ENCODE measurements around the gene SLC25A26.

Gene SLC25A26

DNA sequence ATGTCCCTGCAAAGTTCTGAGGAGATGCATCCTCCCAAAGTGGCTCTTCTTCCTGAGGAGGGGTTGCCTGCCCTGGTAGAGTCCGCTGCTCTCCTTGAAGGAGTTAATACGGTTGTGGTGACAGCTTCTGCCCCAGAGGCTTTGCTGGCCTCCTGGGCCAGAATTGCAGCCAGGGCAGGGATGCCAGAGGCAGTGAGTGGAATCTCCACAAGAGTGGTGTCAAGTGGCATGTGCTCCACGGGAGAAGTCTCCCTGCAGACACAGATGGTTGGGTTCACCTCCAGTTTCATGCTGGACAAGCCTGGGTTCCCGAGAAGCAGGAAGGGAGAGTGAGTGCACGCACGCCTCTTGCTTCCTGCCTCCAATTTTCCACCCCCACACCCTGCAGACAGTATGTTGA is 105.5 kb downstream of the SLC25A26 start:
- DNase-seq (ENCODE audit: low spot score) = no peak

DNA sequence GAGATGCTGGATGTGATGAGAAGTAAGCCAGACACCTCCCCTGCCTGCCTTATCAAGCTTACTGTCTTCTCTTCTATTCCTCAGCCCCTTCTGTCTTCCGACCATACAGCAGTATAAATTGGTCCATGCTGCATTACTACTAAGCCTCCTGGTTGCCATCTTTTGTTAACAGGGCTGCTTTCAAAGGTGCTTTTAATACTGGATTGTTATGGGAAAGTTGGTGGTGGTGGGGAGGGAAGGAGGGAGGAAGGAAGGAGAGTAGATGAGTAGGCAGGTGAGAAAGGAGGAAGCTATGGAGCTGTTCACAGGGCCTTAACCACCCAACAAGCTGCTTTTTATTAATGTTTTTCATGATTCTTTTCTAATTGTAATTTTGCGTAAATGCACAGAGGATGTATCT is 114.9 kb downstream of the SLC25A26 start:
- no peak for DNase-seq (ENCODE audit: low spot score)

DNA sequence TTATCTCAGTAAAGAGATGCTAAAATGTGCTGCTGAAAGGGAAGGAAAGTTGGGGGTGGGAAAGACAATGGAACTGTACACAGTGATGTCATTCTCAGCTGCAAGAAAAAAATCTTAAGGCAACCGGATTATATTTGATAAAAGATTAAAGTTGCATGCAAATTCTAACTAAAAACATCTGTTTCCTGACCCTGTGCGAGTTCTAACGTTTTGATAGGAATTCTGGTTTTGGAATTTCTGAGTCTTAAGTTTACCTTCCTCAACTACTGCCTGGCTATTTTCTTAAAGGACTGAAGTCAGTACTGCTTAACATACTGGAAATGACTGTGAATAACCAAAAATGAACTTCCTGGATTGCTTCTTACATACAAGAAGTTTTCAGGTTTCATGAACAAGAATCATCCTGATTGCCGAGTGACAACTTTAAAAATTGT is 115.5 kb downstream of the SLC25A26 start:
- DNase-seq (ENCODE audit: low spot score) = no peak

DNA sequence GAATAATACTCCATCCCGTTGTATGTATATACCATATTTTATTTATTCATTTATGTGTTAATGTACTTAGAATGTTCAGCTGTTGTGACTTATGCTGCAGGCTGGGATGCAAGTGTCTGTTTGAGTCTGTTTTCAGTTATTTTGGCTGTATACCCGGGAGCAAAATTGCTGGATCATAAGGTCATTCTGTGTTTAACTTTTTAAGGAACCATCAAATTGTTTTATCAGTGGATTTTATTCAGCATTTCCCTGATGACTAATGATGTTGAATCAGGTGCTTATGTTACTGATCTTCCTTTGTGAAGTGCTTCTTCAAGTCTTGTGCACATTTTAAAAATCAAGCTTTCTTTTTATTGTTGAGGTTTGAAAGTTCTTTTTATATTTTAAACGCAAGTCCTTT is 118.1 kb downstream of the SLC25A26 start:
- DNase-seq (ENCODE audit: low spot score) = no peak

DNA sequence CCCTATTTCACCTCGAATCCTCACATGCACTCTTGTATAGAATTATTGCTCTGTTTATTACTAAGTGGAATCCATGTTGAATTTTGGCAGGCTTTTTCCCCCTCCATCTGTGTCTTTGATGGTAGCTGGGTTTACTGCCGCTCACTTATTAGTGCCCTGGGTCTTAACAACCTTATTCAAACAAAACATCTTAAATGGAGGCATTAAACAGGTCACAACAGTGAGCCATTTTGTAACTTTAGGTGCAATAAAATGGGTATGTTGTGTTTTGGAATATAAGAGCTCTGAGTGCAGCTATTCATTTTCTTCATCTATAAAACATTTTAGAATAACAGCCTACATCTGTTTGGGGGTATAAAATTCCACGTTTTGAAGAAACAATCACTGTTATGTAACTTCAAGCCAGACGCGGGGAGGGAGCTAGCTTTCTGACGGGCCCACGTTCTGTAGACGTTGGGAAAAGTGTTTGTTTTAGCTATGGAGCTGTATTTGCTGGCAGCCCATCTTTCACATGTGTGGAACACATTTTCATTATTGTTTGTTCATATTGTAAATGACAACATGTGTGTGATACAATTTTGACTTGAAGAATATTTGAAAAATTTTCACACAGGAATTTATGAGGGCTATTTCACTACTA is 122.0 kb downstream of the SLC25A26 start:
- no peak for DNase-seq (ENCODE audit: low spot score)

DNA sequence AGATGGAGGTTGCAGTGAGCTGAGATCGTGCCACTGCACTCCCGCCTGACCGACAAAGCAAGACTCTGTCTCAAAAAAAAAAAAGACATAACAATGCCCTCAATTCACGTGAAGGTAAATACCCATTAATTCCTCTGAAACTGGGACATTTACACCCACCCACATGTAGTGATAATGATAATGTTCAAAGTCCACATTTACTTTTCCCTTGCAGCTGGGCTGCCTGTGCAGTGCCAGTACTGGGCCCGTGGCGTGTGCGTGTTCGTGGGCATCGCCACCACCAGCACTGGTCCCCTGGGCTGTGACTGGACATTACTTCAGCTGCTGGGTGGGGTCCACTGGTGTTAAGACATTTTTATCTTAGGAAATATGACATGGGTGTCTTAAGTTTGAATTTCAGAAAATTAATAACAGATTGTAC is 123.6 kb downstream of the SLC25A26 start:
- no peak for DNase-seq (ENCODE audit: low spot score)

DNA sequence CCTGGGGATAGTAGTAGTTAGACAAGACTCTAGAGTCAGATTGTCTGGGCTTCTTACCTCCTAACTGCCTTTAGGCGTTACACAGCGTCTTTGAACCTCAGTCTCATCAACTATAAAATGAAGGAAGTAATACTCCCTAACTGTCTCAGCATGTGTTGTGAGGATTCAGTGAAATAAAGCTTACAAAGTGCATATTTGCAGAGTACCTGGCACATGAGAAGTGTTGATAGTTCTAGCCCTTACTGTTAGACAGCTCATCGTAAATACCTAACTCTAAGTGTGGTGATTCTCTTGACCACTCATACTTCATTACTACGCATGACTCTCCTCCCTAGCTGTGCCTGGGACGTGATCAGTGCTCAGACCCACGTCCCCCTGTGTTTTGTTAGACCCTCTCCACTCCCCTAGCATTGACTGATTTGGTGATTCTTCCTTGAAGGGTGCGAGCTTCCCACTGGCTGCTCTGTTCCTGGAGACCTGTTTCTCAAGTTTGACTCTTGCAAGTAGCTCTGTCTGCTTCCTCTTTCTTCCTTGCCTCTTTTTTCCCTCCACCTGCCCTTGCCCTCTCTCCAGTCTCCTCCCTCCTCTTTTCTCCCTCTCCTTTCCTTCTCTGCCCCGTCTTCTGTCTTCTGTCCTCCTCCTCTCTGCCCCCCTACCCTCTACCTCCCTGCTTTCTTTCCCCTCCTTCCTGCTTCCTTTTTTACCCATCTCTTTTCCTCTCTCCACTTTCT is 124.2 kb downstream of the SLC25A26 start:
- no peak for DNase-seq (ENCODE audit: low spot score)

DNA sequence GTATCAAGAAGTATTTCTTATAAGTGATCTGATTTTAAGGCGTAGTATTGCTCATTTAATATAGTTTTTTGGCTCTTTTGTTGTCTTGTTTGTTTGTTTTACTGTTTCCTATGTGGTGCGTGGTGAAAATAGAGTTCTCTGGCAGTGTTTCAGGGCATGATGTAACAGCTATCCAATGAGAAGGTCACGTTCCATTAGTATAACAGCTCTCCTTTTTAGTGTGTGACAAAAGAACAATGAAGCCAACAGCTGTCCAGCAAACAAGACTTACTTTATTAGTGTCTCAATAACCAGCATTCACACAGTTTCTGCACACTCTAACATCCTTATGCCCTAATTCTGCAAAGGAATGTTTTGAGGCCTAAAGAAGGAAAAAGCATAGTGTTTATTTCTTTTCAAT is 127.9 kb downstream of the SLC25A26 start:
- DNase-seq (ENCODE audit: low spot score) = no peak

DNA sequence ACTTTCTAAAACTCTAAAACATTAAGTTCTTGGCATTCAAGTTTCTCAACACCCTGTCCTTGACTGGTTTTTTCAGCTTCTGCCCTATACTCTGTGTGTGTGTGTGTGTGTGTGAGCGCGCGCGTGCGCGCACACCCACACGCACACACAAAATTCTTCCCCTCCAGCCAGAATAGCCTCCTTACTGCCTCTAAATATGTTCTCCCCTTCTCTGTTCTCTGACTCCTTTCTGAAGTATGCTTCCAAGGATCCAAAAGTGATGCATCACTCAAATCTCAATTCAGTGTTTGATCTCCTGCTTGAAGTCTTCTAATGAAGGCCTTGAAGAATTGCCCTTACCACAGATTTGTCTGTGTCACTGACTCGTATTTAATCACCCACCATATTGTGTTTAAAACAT is 129.8 kb downstream of the SLC25A26 start:
- no peak for DNase-seq (ENCODE audit: low spot score)

DNA sequence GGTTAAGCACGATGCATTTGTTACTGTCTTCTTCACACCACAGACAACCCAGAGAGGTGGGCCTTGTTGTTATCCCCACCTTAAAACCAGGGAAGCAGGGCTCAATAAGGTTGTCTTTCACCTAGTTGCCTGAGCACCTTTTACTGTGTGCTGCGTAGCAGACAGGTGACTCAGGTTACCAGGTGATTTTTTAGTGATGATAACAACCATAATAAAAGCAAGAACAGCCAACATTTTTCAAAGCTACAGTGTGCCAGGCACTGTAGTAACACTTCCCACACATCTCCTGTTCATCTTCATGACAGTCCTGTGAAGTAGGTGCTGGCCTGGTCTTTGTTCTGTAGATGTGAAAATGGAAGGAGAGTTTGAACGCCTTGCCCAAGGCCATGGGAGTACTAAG is 132.2 kb downstream of the SLC25A26 start:
- DNase-seq (ENCODE audit: low spot score) = no peak

DNA sequence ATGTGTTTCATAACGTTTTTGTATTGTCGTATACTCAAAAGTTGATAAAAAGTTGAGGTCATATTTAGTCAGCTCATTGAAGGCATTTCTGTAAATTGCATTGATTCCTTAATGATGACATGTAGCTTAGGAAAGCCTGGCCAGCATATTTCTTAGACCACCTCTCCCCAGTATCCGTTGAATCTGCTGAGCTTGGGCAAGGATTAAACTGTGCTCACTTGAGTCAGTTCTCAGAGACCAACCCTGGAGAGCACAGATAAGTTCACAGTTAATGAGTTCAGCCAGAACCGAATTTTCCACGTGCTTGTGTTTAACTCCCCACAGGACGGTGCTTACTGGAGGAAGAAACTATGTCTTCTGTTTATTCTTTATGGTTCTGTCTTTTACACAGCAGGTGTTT is 132.7 kb downstream of the SLC25A26 start:
- no peak for DNase-seq (ENCODE audit: low spot score)

DNA sequence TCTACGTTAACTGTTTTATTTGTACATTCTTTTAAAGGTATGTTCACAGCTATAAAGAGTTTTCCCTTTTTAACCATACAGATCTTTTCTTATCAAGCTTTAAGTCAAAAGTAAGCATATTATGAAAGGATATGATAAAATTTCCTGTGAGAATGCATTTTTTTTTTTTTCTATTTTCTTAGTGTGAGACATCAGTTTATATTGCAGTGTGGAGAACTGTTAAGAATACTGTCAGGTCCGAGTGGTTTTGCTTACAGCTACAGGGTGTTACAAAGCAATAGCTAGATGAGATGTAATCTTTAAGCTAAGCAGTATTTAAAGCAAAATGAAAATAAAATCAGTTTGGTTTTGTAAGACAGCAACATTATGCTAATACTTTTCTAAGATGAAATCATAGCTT is 133.2 kb downstream of the SLC25A26 start:
- DNase-seq (ENCODE audit: low spot score) = no peak

DNA sequence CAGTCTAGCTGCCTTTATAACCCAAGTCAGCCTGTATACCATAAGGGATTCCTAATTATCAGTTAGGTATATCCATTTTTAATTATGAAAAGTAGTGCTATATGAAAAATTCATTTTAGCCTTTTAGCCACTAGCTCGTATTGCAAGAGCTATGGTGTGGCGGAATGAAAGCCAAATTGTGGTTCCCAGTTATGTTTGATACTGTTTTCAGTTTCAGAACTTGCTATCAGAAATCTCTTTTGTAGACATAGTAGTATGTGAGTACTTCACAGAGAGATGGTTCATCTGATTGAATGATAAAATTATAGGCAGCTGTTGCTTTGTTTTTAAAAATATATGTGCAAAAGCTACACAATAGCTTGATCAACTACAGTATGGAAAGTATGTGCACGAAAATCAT is 134.6 kb downstream of the SLC25A26 start:
- no peak for DNase-seq (ENCODE audit: low spot score)

DNA sequence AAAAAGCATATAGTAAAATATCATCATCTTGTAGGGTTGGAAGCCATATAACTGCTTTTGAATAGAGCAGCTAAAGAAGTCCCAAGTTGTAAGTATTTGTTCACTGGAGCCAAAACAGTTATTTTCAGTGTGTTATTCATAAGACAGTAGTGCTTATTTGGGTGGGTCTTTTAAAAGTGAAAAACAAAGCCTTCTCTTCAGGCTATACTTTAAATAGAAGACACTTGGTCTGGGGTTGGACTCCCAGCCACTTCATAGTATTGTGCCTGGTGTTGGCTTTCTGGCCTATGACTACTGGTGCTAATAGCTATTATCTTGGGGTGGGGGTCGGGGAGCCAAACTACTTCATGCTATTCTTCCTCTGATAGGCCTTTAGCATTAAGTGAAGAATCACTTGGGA is 135.2 kb downstream of the SLC25A26 start:
- no peak for DNase-seq (ENCODE audit: low spot score)

DNA sequence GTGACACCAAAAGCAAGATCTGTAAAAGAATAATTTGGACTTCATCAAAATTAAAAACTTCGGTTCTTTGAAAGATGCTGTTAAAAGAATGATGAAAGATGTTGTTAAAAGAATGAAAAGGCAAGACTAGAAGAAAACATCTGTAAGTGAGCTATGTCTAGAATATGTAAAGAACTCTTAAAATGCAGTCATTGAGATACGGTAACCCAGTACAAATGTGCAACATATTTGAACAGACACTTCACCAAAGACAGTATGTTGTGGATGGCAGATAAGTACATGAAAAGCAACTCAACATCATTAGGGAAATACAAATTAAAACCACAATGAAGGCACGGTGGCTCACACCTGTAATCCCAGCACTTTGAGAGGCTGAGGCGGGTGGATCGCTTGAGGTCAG is 140.6 kb downstream of the SLC25A26 start:
- no peak for DNase-seq (ENCODE audit: low spot score)

DNA sequence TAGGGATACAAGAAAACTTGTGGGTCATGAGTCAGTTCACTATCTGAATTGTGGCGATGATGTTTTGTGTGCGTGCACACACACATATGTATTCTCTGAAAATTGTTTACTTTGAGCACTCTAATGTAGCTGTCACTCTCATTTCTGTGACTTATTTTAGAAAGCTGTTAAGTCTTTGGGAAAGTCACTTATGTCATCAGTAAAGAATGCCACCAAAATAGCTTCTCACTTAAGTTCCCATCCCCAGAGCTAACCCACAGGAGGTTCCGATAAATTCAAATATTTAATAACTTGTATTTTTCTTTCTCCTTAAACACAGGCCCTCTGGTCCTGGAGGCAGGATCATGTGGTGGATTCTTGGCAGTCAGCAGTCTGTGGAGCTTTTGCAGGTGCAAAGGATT is 141.7 kb downstream of the SLC25A26 start:
- no peak for DNase-seq (ENCODE audit: low spot score)

DNA sequence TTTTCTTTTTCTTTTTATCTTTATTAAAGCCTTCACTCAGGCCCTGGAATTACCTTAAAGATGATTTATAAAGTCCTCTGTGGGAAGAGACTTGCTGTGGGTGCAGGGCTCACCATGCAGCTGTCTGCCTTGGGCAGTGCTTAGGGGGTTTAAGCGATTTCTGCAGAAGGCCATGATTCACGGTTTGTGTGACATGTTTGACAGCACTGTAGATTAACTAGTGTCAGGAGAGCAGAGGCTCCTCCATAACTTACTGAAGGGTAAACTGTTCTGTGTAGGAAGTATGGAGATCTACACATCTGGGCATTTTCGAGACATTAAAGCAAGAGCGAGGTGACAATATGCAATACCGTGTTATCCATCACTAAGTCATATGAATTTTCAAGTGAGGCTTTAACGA is 142.3 kb downstream of the SLC25A26 start:
- no peak for DNase-seq (ENCODE audit: low spot score)

DNA sequence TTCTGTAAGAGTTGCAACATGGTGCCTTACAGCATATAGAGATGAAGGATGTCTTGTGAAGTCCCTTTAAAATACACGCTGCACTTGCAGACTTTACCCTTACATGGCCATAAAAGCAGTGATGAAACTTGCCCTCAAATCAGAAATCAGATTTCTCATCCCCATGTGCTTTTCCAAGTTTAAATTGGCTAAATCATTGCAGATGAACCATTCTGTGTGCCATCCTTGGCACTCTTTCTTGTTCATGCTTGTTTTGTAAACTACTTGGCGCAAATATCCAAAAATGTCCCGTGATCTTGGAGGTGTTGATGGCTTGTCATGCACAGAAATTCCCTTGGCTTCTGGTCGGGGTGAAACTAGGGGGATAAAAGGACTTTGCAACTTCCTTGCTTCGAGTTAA is 144.3 kb downstream of the SLC25A26 start:
- DNase-seq (ENCODE audit: low spot score) = no peak

DNA sequence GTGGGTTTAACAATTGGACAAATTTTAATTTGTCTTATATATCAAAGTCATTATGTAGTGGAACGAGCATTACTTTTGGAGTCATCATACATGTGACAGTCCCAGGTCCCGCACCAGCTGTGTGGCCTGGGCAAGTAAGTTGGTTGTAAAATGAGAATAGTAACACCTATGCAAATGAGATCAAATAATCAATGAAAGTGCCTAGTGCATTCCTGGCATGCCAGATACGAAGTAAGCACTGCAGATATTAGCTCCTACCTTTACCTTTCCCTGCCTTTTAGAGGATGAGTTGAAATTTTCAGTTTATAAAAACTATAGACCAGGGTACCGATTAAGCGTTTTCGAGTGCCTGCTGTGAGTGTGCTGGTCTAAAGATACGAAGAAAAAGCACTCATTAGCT is 145.9 kb downstream of the SLC25A26 start:
- DNase-seq (ENCODE audit: low spot score) = no peak

DNA sequence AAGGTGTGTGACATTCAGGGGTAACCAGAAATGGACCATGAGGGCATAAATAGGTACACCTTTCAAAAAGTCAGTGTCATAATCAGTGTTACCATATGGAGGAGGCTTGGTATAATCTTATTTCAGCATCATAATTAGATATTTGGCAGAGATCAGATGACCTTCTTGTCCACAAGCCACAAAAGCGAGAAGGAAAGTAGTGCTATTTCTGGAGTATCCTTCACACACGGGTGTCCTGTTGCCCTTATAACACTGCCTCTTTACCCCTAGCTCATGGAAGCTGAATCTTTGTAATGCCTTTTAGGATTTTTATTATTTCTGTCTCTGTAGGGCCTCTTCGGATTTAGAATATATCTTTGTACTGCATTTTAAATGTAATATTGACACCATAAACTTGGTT is 147.2 kb downstream of the SLC25A26 start:
- DNase-seq (ENCODE audit: low spot score) = no peak

DNA sequence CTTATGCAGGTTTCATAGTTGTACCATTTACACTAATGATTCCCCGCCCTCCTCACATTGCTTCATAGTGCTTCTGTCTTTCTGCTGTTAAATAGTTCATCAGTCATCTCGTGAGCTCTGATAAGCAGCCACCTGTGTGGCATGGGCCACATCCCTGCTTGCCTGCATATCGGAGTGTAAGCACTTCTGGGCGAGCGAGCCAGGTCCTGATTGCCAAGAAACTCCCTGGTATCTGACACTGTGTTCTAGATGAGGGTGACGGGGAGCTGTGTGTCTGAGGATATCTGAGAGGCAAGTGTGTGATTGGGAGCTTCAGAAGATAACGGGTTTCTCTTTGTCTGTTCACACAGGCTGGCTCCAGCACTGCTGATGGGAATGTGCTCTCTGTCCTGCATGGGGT is 149.4 kb downstream of the SLC25A26 start:
- no peak for DNase-seq (ENCODE audit: low spot score)

DNA sequence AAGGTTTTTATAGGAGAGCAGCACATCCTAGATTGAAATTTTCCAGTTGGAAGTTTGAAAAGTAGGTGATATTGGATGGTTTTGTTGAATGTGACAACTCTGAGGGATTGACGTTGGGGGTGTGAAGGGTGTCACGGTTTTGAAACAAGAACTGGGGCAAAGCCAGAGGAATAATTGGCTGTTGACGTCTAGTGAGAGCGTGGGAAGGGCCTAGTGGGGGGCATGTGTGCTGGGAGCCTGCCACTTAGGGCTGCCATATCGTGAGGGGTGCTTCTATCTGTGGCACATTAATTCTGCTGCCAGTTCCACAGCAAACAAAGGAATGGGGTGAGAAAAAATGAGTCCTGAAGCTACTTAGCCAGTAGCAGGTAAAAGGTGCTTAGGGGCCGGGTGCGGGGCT is 150.6 kb downstream of the SLC25A26 start:
- no peak for DNase-seq (ENCODE audit: low spot score)

DNA sequence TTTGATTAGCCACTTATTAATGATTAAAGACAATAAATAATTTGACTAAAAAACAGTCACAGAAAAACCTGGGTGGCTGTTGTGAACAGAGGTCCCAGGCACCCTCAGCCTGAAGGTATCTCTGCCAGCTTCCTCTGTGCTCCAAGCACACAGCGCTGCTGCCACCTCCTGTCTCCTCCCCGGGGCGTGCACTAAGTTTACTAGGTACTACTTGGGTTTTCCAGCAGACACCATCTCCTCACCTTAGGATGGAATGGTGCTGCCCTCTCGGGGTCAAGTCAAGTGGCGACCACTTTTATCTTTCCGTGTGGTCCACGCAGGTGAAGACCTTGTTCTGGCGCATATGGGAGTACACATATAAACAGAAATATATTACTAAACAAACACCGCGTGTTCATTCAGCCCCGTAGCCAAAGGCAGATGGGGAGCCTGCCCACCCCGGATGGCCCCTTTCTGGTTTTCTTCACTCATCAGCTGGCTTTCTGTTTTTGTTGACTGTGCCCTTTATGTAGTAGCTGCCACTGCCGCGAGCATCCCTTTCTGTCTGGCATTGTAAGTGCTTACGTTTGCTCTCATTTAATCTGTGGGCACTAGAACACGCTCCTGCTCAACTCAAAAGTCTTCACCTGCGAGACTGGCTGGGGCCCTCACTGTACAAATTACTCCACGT is 152.0 kb downstream of the SLC25A26 start:
- DNase-seq (ENCODE audit: low spot score) = peak; percentile 45
